ENCODE measurements around the gene GPC5.

DNA sequence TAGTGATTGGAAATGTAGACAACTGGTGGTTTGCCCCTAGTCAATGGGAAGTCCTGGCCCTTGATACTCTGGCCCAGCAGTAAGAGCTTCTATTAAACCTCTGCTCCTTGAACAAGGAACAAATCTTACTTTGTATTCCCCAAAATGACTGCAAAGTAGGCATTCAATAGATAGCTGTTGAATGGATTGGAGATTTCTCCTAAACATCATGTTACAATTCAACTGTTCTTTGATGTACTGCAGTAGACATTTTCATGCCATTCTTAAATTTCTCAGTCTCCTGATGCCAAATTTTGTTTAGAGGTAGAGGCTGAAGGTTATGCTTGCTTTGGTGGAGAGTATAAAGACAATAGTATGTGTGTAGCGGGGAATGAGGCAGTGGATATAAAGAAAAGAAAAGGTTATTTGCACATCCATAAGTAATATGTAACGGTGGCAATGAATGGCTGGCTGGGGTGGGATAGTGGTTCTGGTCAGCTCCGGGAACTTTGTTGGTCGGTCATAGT, 38.1 kb upstream of the GPC5 start:
- TF ChIP-seq EZH2phosphoT487 (IDR thresholded peaks at IDR 0.05; ENCODE audit: insufficient read depth, low read depth) (no peak), EZH2 (IDR thresholded peaks at IDR 0.05; ENCODE audit: insufficient read depth, poor library complexity, severe bottlenecking) (no peak)

Data from GM23248 (cell line).